ENCODE measurements around the gene SLC25A47. TPM values are rescaled to one million over a fixed set of nuclear protein-coding genes. Genes with fewer than 3 reads are reported as not detected.

The SLC25A47 gene
- total and polyA plus RNA-seq, 2 donors (not counting 3 experiments of a cell fraction or from before 2014, with no cell fraction given): not detected

- H3K4me2 ChIP-seq (ENCODE audit: insufficient read depth, low read length): no peak overlapping the region
- intact Hi-C loops (cut with micrococcal nuclease): no loop called here
- TF ChIP-seq MYC (IDR thresholded peaks at IDR 0.05; ENCODE audit: low read depth, low read length) (no peak), FOS (IDR thresholded peaks at IDR 0.05; ENCODE audit: borderline replicate concordance, insufficient read depth, low read length) (no peak), GATA2 (IDR thresholded peaks at IDR 0.05; ENCODE audit: insufficient read depth, insufficient read length, low read depth, low read length) (no peak), CTCF (IDR thresholded peaks at IDR 0.05; ENCODE audit: extremely low read depth in 1 of 2, insufficient read depth in 1 of 2, low read depth in 1 of 2, low read length in 2 of 2) (no peak), EZH2 (IDR thresholded peaks at IDR 0.05; ENCODE audit: borderline replicate concordance, low read depth, low read length, severe bottlenecking) (no peak), POLR2AphosphoS5 (IDR thresholded peaks at IDR 0.05; ENCODE audit: insufficient read depth, low read depth, low read length) (no peak), POLR2A (IDR thresholded peaks at IDR 0.05; ENCODE audit: low read depth, low read length) (no peak), MAX (IDR thresholded peaks at IDR 0.05; ENCODE audit: insufficient read depth, insufficient read length) (no peak)
- no peak for FAIRE-seq
- ChIA-PET POLR2A (no interaction called here), CTCF (interaction anchor here (1.5 to 5.5 kb wide), 3 partner anchors 9 to 84 kb away, joined by 4 to 28 read pairs (median 6); no protein-coding TSS in a partner anchor)
- no peaks in the 10 kb centered on the region for H3K9me3 ChIP-seq (replicated peaks; ENCODE audit: control insufficient read depth, insufficient read depth, low read length)
- no peaks in the 10 kb centered on the region for H3K9me1 ChIP-seq (replicated peaks; ENCODE audit: control insufficient read depth, extremely low read depth, insufficient read depth, low read length)
- no peak for DNase-seq (ENCODE audit: low read depth, low spot score)
- no TSS peak for BruUV-seq (replicated peaks)
- dilution Hi-C loops (cut with MboI; ENCODE audit: extremely low pct_ligation_motif_present, low sequenced_read_pairs): no loop called here
- H4K20me1 ChIP-seq (replicated peaks; ENCODE audit: control insufficient read depth, extremely low read depth, insufficient read depth, low read length): no peaks in the 10 kb centered on the region
- peaks cover 0 to 51% of the 10 kb centered on the region in 2 experiments for H3K36me3 ChIP-seq (ENCODE audit: control insufficient read depth in 2 of 2, extremely low read depth in 1 of 2, insufficient read depth in 2 of 2, low read length in 2 of 2)
- H3K27ac ChIP-seq (ENCODE audit: insufficient read depth, low read depth, low read length): no peak overlapping the region
- no peak overlapping the region for H3K4me3 ChIP-seq (replicated peaks in 1 of 3; ENCODE audit: insufficient read depth in 1 of 3, low read depth in 1 of 3, low read length in 3 of 3)
- H2AFZ ChIP-seq (ENCODE audit: low read depth, low read length): no peak overlapping the region
- no peaks in the 10 kb centered on the region for H3K4me1 ChIP-seq (ENCODE audit: control insufficient read depth, extremely low read depth, insufficient read depth, low read length)
- no peaks in the 10 kb centered on the region for H3K79me2 ChIP-seq (ENCODE audit: control insufficient read depth, insufficient read depth, low read length)
- H3K9ac ChIP-seq (replicated peaks; ENCODE audit: extremely low read depth, insufficient read depth, low read length): no peak overlapping the region
- no peaks in the 10 kb centered on the region for H3K27me3 ChIP-seq (ENCODE audit: control insufficient read depth in 2 of 2, insufficient read depth in 2 of 2, low read length in 2 of 2)
Observed at GRCh38 chr14:100293497-100294212, 29.5 kb upstream of the SLC25A47 start.
